MM.1S (cell line): ENCODE data around the gene RHOV.

Source experiments
- DNase-seq: peaks from one replicate; pipeline ENCODE4 v3.0.0-alpha.2; 2015
- H2AFZ ChIP-seq: fragments of 300-600 bp; sonication (generic); 2 replicates; pipeline ENCODE4 v1.6.0; 2016; ENCODE audit warnings: antibody characterized with exemption, low read length
- H3F3A ChIP-seq: fragments of 300-600 bp; sonication (generic); 2 replicates; pipeline ENCODE4 v1.6.1; 2016; ENCODE audit warnings: mild to moderate bottlenecking, antibody characterized with exemption, low read length, moderate library complexity, mixed read lengths; ENCODE audit not compliant: insufficient read depth
- H3K27ac ChIP-seq: fragments of 300-600 bp; sonication (generic); 2 replicates; pipeline ENCODE4 v1.5.1; 2016; ENCODE audit warnings: mild to moderate bottlenecking, low read length
- H3K27me3 ChIP-seq: fragments of 300-600 bp; sonication (generic); replicated peaks from 2 replicates; pipeline ENCODE4 v1.6.0; 2016; ENCODE audit warnings: low read length; ENCODE audit not compliant: insufficient read depth
- H3K36me3 ChIP-seq: fragments of 300-600 bp; sonication (generic); replicated peaks from 2 replicates; pipeline ENCODE4 v1.6.1; 2016; ENCODE audit warnings: mild to moderate bottlenecking, low read length, mixed read lengths; ENCODE audit not compliant: insufficient read depth
- H3K4me1 ChIP-seq: fragments of 300-600 bp; sonication (generic); 2 replicates; pipeline ENCODE4 v1.6.1; 2016; ENCODE audit warnings: low read length, mixed read lengths
- H3K4me2 ChIP-seq: fragments of 300-600 bp; sonication (generic); 2 replicates; pipeline ENCODE4 v1.6.0; 2016; ENCODE audit warnings: low read depth, low read length
- H3K4me3 ChIP-seq: fragments of 300-600 bp; sonication (generic); 2 replicates; pipeline ENCODE4 v1.5.1; 2016; ENCODE audit warnings: low read length, mixed read lengths
- H3K79me2 ChIP-seq: fragments of 300-600 bp; sonication (generic); 2 replicates; pipeline ENCODE4 v1.6.1; 2016; ENCODE audit warnings: mixed run types, low read length, mixed read lengths
- H3K9ac ChIP-seq: fragments of 300-600 bp; sonication (generic); 2 replicates; pipeline ENCODE4 v1.6.1; 2016; ENCODE audit warnings: low read length, mixed read lengths
- H3K9me2 ChIP-seq: fragments of 300-600 bp; sonication (generic); replicated peaks from 2 replicates; pipeline ENCODE4 v1.6.1; 2016; ENCODE audit warnings: mild to moderate bottlenecking, low read length, mixed read lengths; ENCODE audit not compliant: insufficient read depth
- H3K9me3 ChIP-seq: fragments of 300-600 bp; sonication (generic); replicated peaks from 2 replicates; pipeline ENCODE4 v1.6.1; 2016; ENCODE audit warnings: mild to moderate bottlenecking, low read length, mixed read lengths; ENCODE audit not compliant: insufficient read depth
- H4K20me1 ChIP-seq: fragments of 300-600 bp; sonication (generic); 2 replicates; pipeline ENCODE4 v1.6.1; 2016; ENCODE audit warnings: mild to moderate bottlenecking, low read length, moderate library complexity, mixed read lengths; ENCODE audit not compliant: insufficient read depth
- EZH2 ChIP-seq: fragments of 300-600 bp; sonication (generic); optimal IDR thresholded peaks from 2 replicates; pipeline ENCODE3; 2017; ENCODE audit warnings: low read depth, mild to moderate bottlenecking, antibody characterized with exemption, low read length, mixed read lengths
- EZH2phosphoT487 ChIP-seq: fragments of 300-600 bp; sonication (generic); IDR thresholded peaks from 2 replicates; pipeline ENCODE4 v1.6.1; 2018; ENCODE audit warnings: antibody characterized with exemption, low read length
- TF ChIP-seq, protein P1 (sequence below): fragments of 300-600 bp; sonication (generic); IDR thresholded peaks from 2 replicates; pipeline ENCODE4 v1.5.1; 2016; ENCODE audit warnings: antibody characterized with exemption, low read length, mixed read lengths

Gene RHOV

DNA sequence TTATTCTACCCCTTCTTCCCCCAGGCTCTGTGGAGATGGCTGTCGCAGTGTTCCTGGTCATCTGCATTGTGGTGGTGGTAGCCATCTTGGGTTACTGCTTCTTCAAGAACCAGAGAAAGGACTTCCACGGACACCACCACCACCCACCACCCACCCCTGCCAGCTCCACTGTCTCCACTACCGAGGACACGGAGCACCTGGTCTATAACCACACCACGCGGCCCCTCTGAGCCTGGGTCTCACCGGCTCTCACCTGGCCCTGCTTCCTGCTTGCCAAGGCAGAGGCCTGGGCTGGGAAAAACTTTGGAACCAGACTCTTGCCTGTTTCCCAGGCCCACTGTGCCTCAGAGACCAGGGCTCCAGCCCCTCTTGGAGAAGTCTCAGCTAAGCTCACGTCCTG, 17.3 kb downstream of the RHOV start:
- H2AFZ ChIP-seq, result no peak overlapping the region
- no peaks in the 10 kb centered on the region for H3K27me3 ChIP-seq
- H3K9me3 ChIP-seq, result no peaks in the 10 kb centered on the region
- TF ChIP-seq EZH2 (no peak), EZH2phosphoT487 (no peak)
- TF ChIP-seq, protein P1, sequence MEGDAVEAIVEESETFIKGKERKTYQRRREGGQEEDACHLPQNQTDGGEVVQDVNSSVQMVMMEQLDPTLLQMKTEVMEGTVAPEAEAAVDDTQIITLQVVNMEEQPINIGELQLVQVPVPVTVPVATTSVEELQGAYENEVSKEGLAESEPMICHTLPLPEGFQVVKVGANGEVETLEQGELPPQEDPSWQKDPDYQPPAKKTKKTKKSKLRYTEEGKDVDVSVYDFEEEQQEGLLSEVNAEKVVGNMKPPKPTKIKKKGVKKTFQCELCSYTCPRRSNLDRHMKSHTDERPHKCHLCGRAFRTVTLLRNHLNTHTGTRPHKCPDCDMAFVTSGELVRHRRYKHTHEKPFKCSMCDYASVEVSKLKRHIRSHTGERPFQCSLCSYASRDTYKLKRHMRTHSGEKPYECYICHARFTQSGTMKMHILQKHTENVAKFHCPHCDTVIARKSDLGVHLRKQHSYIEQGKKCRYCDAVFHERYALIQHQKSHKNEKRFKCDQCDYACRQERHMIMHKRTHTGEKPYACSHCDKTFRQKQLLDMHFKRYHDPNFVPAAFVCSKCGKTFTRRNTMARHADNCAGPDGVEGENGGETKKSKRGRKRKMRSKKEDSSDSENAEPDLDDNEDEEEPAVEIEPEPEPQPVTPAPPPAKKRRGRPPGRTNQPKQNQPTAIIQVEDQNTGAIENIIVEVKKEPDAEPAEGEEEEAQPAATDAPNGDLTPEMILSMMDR, result no peak
- no peaks in the 10 kb centered on the region for H3K4me1 ChIP-seq
- no peak overlapping the region for H3K27ac ChIP-seq
- no peak overlapping the region for H3K4me2 ChIP-seq
- H3F3A ChIP-seq, result no peaks in the 10 kb centered on the region
- H3K9ac ChIP-seq, result no peak overlapping the region
- no peaks in the 10 kb centered on the region for H4K20me1 ChIP-seq
- H3K4me3 ChIP-seq, result no peak overlapping the region
- no peaks in the 10 kb centered on the region for H3K9me2 ChIP-seq
- H3K36me3 ChIP-seq, result no peaks in the 10 kb centered on the region
- H3K79me2 ChIP-seq, result peaks cover 5% of the 10 kb centered on the region; the same call in 1 of the 2 replicates
- no peak for DNase-seq

DNA sequence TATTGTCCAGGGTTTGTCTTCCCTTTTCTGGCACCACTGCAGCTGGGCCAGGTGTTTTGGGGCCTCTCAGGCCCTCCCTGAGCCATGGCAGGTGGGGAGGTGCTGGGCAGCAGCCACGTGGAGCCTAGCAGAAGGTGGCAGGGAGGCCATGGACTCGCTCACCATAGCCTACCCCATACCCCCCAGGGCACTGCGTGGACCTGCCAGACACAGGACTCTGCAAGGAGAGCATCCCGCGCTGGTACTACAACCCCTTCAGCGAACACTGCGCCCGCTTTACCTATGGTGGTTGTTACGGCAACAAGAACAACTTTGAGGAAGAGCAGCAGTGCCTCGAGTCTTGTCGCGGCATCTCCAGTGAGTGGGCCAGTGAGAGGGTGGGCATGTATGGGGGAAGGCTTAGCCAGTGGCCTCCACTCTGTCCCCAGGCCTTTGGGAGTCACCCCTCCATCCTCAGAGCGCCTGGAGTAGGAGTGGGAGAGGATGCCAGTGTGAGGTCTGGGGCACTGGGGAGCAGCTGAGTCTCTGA, 18.3 kb downstream of the RHOV start:
- Histone ChIP-seq H3K4me2 (no peak overlapping the region), H3K79me2 (peaks cover 6% of the 10 kb centered on the region; the same call in 1 of the 2 replicates), H4K20me1 (no peaks in the 10 kb centered on the region), H3K9me2 (no peaks in the 10 kb centered on the region), H3K36me3 (no peaks in the 10 kb centered on the region), H2AFZ (no peak overlapping the region), H3K4me3 (no peak overlapping the region), H3K4me1 (no peaks in the 10 kb centered on the region), H3K9ac (no peak overlapping the region), H3K27me3 (no peaks in the 10 kb centered on the region), H3K27ac (no peak overlapping the region), H3F3A (no peaks in the 10 kb centered on the region), H3K9me3 (no peaks in the 10 kb centered on the region)
- no peak for DNase-seq
- TF ChIP-seq, protein P1, result no peak
- TF ChIP-seq EZH2, result no peak
- TF ChIP-seq EZH2phosphoT487, result no peak

DNA sequence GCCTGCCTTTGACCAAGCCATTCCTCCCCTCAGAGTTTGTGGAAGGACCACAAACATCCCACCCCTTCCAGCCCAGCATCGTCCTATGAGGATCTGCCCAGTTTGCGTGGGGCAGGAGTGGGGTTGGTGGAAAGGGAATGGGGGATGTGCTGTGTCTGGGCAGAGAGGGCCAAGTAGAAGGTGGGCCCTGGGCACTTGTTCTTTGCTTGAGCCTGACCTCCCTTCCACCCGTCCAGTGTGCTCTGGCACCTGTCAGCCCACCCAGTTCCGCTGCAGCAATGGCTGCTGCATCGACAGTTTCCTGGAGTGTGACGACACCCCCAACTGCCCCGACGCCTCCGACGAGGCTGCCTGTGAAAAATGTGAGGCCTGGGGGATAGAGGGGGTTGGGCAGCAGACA, 19.9 kb downstream of the RHOV start:
- H3K4me2 ChIP-seq, result no peak overlapping the region
- no peak overlapping the region for H3K9ac ChIP-seq
- H4K20me1 ChIP-seq, result no peaks in the 10 kb centered on the region
- no peak for DNase-seq
- H3K4me3 ChIP-seq, result no peak overlapping the region
- no peak overlapping the region for H3K27ac ChIP-seq
- no peaks in the 10 kb centered on the region for H3K4me1 ChIP-seq
- TF ChIP-seq EZH2phosphoT487 (no peak), EZH2 (no peak)
- TF ChIP-seq, protein P1, result no peak
- no peaks in the 10 kb centered on the region for H3K9me2 ChIP-seq
- H3K9me3 ChIP-seq, result no peaks in the 10 kb centered on the region
- H3K27me3 ChIP-seq, result no peaks in the 10 kb centered on the region
- H3K36me3 ChIP-seq, result no peaks in the 10 kb centered on the region
- H2AFZ ChIP-seq, result no peak overlapping the region
- H3K79me2 ChIP-seq, result peaks cover 16% of the 10 kb centered on the region; the same call in 1 of the 2 replicates
- H3F3A ChIP-seq, result no peaks in the 10 kb centered on the region
